ENCODE measurements around the gene ORM2.

GRCh38 chr9:114281473-114282103 is 48.1 kb upstream of the ORM2 start:
- TF ChIP-seq CTCF (IDR thresholded peaks at IDR 0.05; ENCODE audit: low read depth, low read length) (no peak), POLR2A (IDR thresholded peaks at IDR 0.05; ENCODE audit: extremely low read depth, insufficient read length) (no peak)

Data from NB4 (cell line).